ENCODE results near the gene GSAP.

DNA sequence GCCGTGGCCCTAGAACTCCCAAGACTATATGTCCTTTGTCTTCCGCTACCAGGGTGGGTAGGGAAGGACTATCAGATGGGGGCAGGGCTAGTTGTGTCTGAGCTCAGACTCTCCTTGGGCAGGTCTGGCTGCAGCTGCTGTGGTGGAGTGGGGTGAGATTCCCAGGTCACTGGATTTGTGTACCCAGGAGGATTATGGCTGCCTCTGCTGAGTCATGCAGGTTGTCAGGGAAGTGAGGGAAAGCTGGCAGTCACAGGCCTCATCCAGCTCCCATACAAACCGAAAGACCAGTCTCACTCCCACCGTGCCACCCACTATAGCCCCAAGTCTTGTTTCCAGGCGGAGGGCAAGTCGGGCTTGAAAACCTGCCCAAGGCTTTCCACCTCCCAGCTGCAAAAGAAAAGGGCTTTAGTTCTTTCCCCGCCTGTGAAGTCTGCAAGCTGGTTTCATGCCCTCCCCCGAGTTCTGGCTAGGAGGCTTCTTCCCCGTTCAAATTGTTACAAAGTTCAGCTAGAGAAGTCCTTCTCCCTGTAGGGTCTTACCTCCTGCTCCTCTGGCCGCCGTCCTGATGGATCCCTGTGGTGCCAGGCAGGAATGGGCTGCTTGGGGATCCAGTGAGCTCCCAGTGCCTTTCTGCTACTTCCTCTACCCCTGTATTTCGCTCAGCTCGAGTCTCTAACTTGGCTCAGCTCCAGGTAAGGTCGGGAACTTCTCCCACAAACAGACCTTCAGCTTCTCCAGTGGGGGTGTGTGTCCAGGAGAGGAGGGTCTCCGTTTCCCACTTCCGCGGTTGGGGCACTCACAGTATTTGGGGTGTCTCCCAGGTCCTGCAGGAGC, 109.7 kb downstream of the GSAP start:
- TF ChIP-seq SMAD4 (CRISPR knock-in tag; conservative IDR thresholded peaks at IDR 0.05), result no peak
- TF ChIP-seq RNF2 (IDR thresholded peaks at IDR 0.05), result no peak
